Stimulated activated CD4-positive, alpha-beta T cell treated with anti-CD3 and anti-CD28 coated beads, Interleukin-15, amount 100 ng/mL, for 48 hours (primary cell): ENCODE results near the gene CKAP4.

Experiments used
- DNase-seq, 2 donors: peaks; one replicate each; pipeline ENCODE4 v3.0.0-alpha.2; 2020; ENCODE audit warnings: low read depth in 2 of 2

The CKAP4 gene

DNA sequence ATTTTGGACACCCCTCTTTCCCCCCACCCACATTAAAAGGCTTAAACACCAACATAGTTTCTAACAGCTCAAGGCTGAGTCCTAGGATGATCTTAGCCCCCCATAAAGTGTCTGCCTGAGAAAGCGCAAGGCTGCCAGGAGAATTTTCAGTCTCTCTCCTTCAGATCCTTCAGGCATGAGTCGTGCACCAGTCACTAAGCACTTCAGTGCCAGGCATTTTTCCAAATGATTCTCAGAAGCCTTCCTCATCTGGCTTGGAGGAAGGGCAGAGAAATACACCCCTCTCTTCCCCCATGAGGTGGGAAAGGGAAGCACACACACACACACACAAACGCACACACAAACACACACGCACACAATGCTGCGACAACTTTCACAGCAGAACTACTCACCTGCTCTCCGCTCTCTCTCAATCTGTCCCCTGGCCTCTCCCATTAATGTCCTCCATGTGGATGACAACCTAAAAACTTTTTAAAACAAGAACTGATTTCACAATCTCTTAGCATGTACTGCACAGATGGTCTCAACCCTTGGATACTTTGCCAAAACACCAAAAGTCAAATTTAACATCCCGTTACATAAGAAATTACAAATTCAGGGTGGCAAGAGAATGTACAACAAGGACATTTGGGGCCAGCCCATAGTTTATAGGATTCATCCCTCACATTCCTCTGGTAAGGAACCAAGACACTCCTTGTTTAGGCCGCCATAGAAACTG is 49.8 kb downstream of the CKAP4 start:
- no peak for DNase-seq

- DNase-seq: no peak
Observed at GRCh38 chr12:106195621-106196027, 52.2 kb downstream of the CKAP4 start.

GRCh38 chr12:106194351-106194750 is 53.5 kb downstream of the CKAP4 start:
- DNase-seq: no peak

DNA sequence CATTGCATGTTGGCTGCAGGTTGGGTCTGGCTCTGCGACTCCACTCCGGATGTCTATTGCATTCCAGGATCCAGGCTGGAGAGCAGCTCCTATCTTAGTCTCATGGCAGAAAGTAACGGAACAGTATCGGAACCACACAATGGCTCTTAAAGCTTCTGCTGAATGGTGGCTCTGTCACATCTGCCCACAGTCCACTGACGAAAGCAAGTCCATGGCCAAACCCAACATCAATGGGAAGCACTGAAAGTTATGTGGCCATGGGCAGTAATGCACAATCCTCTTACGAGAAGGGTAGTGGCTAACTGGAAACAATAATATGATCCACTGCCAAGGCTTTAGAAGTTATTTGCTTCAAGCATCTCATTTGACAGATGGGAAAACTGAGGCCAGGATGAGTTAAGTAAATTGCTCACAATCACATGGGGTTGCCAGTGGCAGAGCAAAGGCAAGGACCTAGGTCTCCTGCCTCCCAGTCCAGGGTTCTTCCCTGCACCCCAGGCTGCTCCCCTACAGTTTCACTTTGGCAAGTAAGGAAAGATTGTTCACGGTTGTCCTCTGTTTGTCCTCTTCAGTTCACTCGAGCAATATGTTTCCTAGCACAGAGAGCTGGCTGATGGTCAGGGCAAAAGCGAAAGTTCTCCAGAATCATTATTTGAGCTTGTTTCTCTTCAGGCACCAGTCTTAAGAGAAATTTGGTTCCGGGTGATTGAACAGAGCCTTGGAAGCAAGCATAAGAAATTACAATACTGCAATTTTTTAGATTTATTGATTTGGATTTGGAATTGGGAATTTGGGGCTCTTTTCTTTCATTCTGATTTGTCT is 54.2 kb downstream of the CKAP4 start:
- no peak for DNase-seq

- DNase-seq: no peak
Observed at GRCh38 chr12:106192659-106193393, 55.0 kb downstream of the CKAP4 start.

GRCh38 chr12:106190581-106190980 is 57.2 kb downstream of the CKAP4 start:
- DNase-seq: no peak

GRCh38 chr12:106189341-106189740 is 58.5 kb downstream of the CKAP4 start:
- no peak for DNase-seq

DNA sequence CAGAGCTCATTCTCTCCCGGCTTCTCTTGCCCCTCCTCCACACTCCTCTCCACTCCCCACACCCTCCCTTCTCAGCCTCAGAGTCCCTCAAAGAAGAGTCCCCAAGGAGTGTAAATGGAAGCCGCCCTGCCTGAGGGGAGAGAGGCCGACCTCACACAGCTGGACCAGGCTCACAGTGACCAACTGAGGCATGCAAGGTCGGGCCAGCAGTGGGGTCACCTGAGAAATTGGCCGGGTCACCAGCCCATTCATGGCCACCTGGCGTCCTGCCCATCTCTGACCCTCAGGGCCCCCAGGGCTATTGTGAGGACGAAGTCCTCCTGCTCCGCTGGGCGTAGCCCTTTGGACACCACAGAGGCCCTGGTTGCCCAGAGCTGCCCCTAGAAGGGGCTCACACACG is 59.6 kb downstream of the CKAP4 start:
- no peak for DNase-seq
